GM12865 (cell line): ENCODE results near the gene LBX1.
A peak's percentile ranks its signal among the peaks of the same experiment; 100 is the strongest.

Experiments
- DNase-seq: peaks from one replicate; pipeline ENCODE4 v3.0.0; 2010; ENCODE audit warnings: low read depth
- H3K4me3 ChIP-seq: 2 replicates; pipeline ENCODE4 v1.5.1; 2011; ENCODE audit warnings: mild to moderate bottlenecking, low read depth, low read length, control low read depth
- CTCF ChIP-seq: IDR thresholded peaks from 2 replicates; pipeline ENCODE4 v1.5.1; 2011; ENCODE audit warnings: low read length, control low read depth, low read depth, inconsistent platforms; ENCODE audit not compliant: insufficient read depth; ENCODE audit errors: missing control alignments

The LBX1 gene

GRCh38 chr10:101258179-101258885 lies 29.1 kb upstream of the LBX1 start:
- TF ChIP-seq CTCF, result no peak
- DNase-seq, result peak; percentile 41
- H3K4me3 ChIP-seq, result no peak overlapping the region

GRCh38 chr10:101257491-101257890 lies 28.2 kb upstream of the LBX1 start:
- TF ChIP-seq CTCF, result no peak
- H3K4me3 ChIP-seq, result no peak overlapping the region
- no peak for DNase-seq

DNA sequence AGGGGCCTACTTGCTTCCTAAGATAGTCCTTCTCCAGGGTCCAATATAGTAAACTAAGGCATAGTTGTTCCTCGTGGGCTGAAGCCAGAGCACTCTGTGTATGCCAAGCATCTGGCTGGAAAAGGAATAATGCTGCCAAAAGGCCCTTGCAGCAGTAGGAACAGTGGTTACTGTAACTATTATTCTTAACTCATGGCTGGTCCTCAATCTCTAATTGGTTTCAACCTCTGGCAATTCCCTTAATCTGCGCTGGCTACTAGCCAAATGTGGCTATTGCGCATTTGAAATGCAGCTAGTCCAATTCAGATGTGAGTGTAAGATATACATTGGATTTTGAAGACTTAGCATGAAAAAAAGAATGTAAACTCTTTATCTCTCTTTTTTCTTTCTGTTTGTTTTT lies 27.8 kb upstream of the LBX1 start:
- no peak for DNase-seq
- no peak overlapping the region for H3K4me3 ChIP-seq
- TF ChIP-seq CTCF, result no peak

- no peak overlapping the region for H3K4me3 ChIP-seq
- no peak for DNase-seq
- TF ChIP-seq CTCF, result no peak
Measured at GRCh38 chr10:101256387-101256786, 27.1 kb upstream of the LBX1 start.

- H3K4me3 ChIP-seq, result no peak overlapping the region
- no peak for TF ChIP-seq CTCF
- DNase-seq, result no peak
Measured at GRCh38 chr10:101250136-101250535, 20.9 kb upstream of the LBX1 start.

- TF ChIP-seq CTCF, result no peak
- H3K4me3 ChIP-seq, result no peak overlapping the region
- DNase-seq, result no peak
Measured at GRCh38 chr10:101249171-101249581, 19.9 kb upstream of the LBX1 start.

GRCh38 chr10:101246639-101247038 lies 17.4 kb upstream of the LBX1 start:
- no peak for DNase-seq
- TF ChIP-seq CTCF, result no peak
- H3K4me3 ChIP-seq, result no peak overlapping the region
